Measurements from ENCODE around the gene NDUFA13. TPM values are rescaled to one million over a fixed set of nuclear protein-coding genes. Genes with fewer than 3 reads are reported as not detected.

NDUFA13 gene
- total RNA-seq, 1 experiment from 2014 or later, result 339 TPM

DNA sequence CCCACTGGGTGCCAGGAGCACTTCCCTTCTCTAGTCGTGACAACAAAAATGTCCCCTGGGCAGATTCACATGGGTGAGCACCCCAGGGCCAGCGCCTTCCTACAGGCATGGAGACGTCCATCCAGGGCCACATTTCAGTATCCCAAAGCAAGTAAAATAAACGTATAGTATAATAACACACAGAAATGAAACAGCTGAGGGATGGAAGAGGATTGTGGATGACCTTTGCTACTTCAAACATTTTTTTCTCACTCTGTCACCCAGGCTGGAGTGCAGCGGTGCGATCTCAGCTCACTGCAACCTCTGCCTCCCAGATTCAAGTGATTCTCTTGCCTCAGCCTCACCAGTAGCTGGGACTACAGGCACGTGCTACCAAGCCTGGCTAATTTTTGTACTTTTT lies 50.3 kb downstream of the NDUFA13 start (continued):
- no peak for TF ChIP-seq EZH2phosphoT487 (IDR thresholded peaks at IDR 0.05; ENCODE audit: borderline replicate concordance)
- no peak for TF ChIP-seq ELF1 (IDR thresholded peaks at IDR 0.05; ENCODE audit: borderline replicate concordance, low read depth)
- TF ChIP-seq, protein P1, sequence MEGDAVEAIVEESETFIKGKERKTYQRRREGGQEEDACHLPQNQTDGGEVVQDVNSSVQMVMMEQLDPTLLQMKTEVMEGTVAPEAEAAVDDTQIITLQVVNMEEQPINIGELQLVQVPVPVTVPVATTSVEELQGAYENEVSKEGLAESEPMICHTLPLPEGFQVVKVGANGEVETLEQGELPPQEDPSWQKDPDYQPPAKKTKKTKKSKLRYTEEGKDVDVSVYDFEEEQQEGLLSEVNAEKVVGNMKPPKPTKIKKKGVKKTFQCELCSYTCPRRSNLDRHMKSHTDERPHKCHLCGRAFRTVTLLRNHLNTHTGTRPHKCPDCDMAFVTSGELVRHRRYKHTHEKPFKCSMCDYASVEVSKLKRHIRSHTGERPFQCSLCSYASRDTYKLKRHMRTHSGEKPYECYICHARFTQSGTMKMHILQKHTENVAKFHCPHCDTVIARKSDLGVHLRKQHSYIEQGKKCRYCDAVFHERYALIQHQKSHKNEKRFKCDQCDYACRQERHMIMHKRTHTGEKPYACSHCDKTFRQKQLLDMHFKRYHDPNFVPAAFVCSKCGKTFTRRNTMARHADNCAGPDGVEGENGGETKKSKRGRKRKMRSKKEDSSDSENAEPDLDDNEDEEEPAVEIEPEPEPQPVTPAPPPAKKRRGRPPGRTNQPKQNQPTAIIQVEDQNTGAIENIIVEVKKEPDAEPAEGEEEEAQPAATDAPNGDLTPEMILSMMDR (IDR thresholded peaks at IDR 0.05 in 2 of 3, conservative IDR thresholded peaks at IDR 0.05 in 1 of 3; ENCODE audit: borderline replicate concordance in 1 of 3, insufficient read depth in 1 of 3, low read depth in 2 of 3, low read length in 2 of 3), result no peak

- Histone ChIP-seq H3K9me2 (ENCODE audit: insufficient read depth) (no peaks in the 10 kb centered on the region), H3K4me1 (ENCODE audit: control insufficient read depth in 1 of 2, insufficient read depth in 2 of 2, low read length in 2 of 2) (no peaks in the 10 kb centered on the region), H3K9me3 (ENCODE audit: control insufficient read depth in 1 of 2, insufficient read depth in 1 of 2, low read depth in 1 of 2, low read length in 2 of 2) (no peaks in the 10 kb centered on the region), H3K4me2 (ENCODE audit: low read length) (no peak overlapping the region), H2AFZ (ENCODE audit: low read depth, low read length, poor library complexity, severe bottlenecking) (no peak overlapping the region), H3K4me3 (replicated peaks in 1 of 2; ENCODE audit: low read depth in 1 of 2, low read length in 2 of 2) (no peak overlapping the region), H3K27ac (ENCODE audit: low read depth, low read length) (no peak overlapping the region), H4K20me1 (ENCODE audit: insufficient read depth) (no peaks in the 10 kb centered on the region), H3K36me3 (ENCODE audit: control insufficient read depth in 1 of 2, insufficient read depth in 2 of 2, low read length in 2 of 2) (peaks cover 0 to 2% of the 10 kb centered on the region in 2 experiments; a peak in 2 of 4 replicates), H3K9ac (ENCODE audit: low read length) (no peak overlapping the region), H3K27me3 (ENCODE audit: insufficient read depth, low read length) (no peaks in the 10 kb centered on the region), H3K79me2 (ENCODE audit: insufficient read depth, low read length) (no peaks in the 10 kb centered on the region)
- no TSS peak for BruUV-seq (replicated peaks)
- ChIA-PET POLR2A (no interaction called here), RAD21 (ENCODE audit: low non-redundant PET in 1 of 2, low total read pairs in 2 of 2, uncharacterized antibody in 2 of 2, unreplicated experiment in 2 of 2) (no interaction called here), CTCF (no interaction called here)
- TF ChIP-seq TCF7L2 (IDR thresholded peaks at IDR 0.05; ENCODE audit: borderline replicate concordance, extremely low read depth, insufficient read depth, insufficient read length), result no peak
- TF ChIP-seq, protein P2, sequence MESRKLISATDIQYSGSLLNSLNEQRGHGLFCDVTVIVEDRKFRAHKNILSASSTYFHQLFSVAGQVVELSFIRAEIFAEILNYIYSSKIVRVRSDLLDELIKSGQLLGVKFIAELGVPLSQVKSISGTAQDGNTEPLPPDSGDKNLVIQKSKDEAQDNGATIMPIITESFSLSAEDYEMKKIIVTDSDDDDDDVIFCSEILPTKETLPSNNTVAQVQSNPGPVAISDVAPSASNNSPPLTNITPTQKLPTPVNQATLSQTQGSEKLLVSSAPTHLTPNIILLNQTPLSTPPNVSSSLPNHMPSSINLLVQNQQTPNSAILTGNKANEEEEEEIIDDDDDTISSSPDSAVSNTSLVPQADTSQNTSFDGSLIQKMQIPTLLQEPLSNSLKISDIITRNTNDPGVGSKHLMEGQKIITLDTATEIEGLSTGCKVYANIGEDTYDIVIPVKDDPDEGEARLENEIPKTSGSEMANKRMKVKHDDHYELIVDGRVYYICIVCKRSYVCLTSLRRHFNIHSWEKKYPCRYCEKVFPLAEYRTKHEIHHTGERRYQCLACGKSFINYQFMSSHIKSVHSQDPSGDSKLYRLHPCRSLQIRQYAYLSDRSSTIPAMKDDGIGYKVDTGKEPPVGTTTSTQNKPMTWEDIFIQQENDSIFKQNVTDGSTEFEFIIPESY (IDR thresholded peaks at IDR 0.05; ENCODE audit: extremely low read depth, insufficient replicate concordance, low read length), result no peak
- TF ChIP-seq SRF (IDR thresholded peaks at IDR 0.05; ENCODE audit: low read depth), result no peak
- no peak for TF ChIP-seq EGR1 (IDR thresholded peaks at IDR 0.05; ENCODE audit: low read depth)
- TF ChIP-seq ATF3 (IDR thresholded peaks at IDR 0.05), result no peak
- no peak for TF ChIP-seq SIN3A (IDR thresholded peaks at IDR 0.05; ENCODE audit: low read depth)
- no peak for TF ChIP-seq ELF1 (IDR thresholded peaks at IDR 0.05; ENCODE audit: borderline replicate concordance, low read depth)
- TF ChIP-seq EZH2 (IDR thresholded peaks at IDR 0.05), result no peak
- no peak for TF ChIP-seq POLR2AphosphoS5 (IDR thresholded peaks at IDR 0.05; ENCODE audit: low read depth, low read length)
- TF ChIP-seq, protein P1 (IDR thresholded peaks at IDR 0.05 in 2 of 3, conservative IDR thresholded peaks at IDR 0.05 in 1 of 3; ENCODE audit: borderline replicate concordance in 1 of 3, insufficient read depth in 1 of 3, low read depth in 2 of 3, low read length in 2 of 3), result no peak
- TF ChIP-seq SP1 (IDR thresholded peaks at IDR 0.05; ENCODE audit: low read depth), result no peak
- DNase-seq (ENCODE audit: low read depth, low spot score) (no peak), ATAC-seq (no peak)
- intact Hi-C loops (cut with micrococcal nuclease), result no loop called here
Measured at GRCh38 chr19:19567391-19567790, 51.4 kb downstream of the NDUFA13 start.

All from HCT116 (cell line).